Ovary (tissue), 9 donors: ENCODE measurements around the gene KLK4. TPM values are rescaled to one million over a fixed set of nuclear protein-coding genes. Genes with fewer than 3 reads are reported as not detected.

Experiments used
- DNase-seq, 5 donors: peaks; one replicate each; pipeline ENCODE4 v3.0.0-alpha.2; 2019 to 2020
- H3K27ac ChIP-seq, 2 donors: fragments of 200-600 bp; one replicate each; pipeline versions ENCODE4 v1.5.1 to v1.8.0; 2019 to 2022
- H3K27me3 ChIP-seq: fragments of 200-600 bp; one replicate; pipeline ENCODE4 v1.8.0; 2022
- H3K36me3 ChIP-seq: fragments of 200-600 bp; sonication (generic); one replicate; pipeline ENCODE4 v1.5.1; 2019
- H3K4me1 ChIP-seq: one replicate; pipeline ENCODE4 v1.8.1; 2013; ENCODE audit warnings: mild to moderate bottlenecking, moderate library complexity; ENCODE audit not compliant: insufficient read depth
- H3K4me3 ChIP-seq: fragments of 200-600 bp; sonication (generic); one replicate; pipeline ENCODE4 v1.5.1; 2017
- H3K9me3 ChIP-seq, 2 donors: fragments of 200-600 bp in 1 of 2; sonication (generic) in 1 of 2; one replicate each; pipeline versions ENCODE4 v1.5.1 to v1.8.1; 2013 to 2019; ENCODE audit warnings: mild to moderate bottlenecking in 1 of 2, moderate library complexity in 1 of 2
- EP300 ChIP-seq: sonication (generic); formaldehyde crosslinking; IDR thresholded peaks from one replicate; pipeline ENCODE4 v1.6.1; 2017; ENCODE audit warnings: antibody characterized with exemption
- POLR2A ChIP-seq: fragments of 450-650 bp; IDR thresholded peaks from one replicate; pipeline ENCODE4 v1.6.1; 2017; ENCODE audit warnings: antibody characterized with exemption, mild to moderate bottlenecking, moderate library complexity
- WGBS, 3 donors: extraction: QIAGEN DNeasy Blood & Tissue Kit in 1 of 3; methylation state at CpG; one replicate each; pipeline versions ENCODE4 v1.1.5 to v1.1.7; 2013 to 2017; 5-methylcytosine and 5-hydroxymethylcytosine counted together
- intact Hi-C, 4 donors: fragments of 100-400 bp; cut with DNase I; formaldehyde crosslinking; loops; one replicate each; pipeline versions ENCODE4 v1.11.0 to v1.15.1; 2022 to 2023
- polyA plus RNA-seq, 2 donors: library from polyadenylated mRNA; stranded (reverse); fragments of 200-250 nt in 1 of 2; fragments of 350-450 nt in 1 of 2; fragmentation: Illumina TruSeq in 1 of 2; extraction: RNeasy Lipid Tissue Mini Kit (QIAGEN cat#74804) in 1 of 2; gene quantifications; one replicate each; pipeline ENCODE4 v1.2.3, GENCODE V29; 2013 to 2014
- total RNA-seq, 7 donors: library from RNA; depleted of rRNA in 2 of 7; stranded (reverse); fragments of >200 nt in 2 of 7; fragmentation: NEBNext Ultra II Directional in 3 of 7; extraction: Animal tissue kit (Norgen Biotek cat#: 25700) in 3 of 7; gene quantifications; one replicate each; pipeline versions ENCODE4 v1.1.0 to v1.2.4, GENCODE V29; 2016 to 2023
- TF ChIP-seq, protein P1 (sequence below), 3 donors: fragments of 450-650 bp in 2 of 3; fragments of 200-600 bp in 1 of 3; IDR thresholded peaks; one replicate each; pipeline versions ENCODE4 v1.5.1 to v1.8.0; 2016 to 2022; ENCODE audit warnings: antibody characterized with exemption in 3 of 3, mild to moderate bottlenecking in 1 of 3
- donor health status: DM: no; HTN: no; CAD: no; lungs with moderate emphysema.
- donor health status: DM: no; HTN: no; CAD: no.
- donor health status: Bipolar disorder and iron deficiency.
- donor health status: DM: yes; HTN: yes; CAD: no.
- donor health status: DM: no; HTN: no; CAD: no.
- donor health status: DM: yes; HTN: yes; CAD: no.

KLK4 gene
- total and polyA plus RNA-seq, 9 donors = 0.58 TPM; not detected in 8

GRCh38 chr19:50876456-50876855 is 34.7 kb downstream of the KLK4 start:
- no peaks in the 10 kb centered on the region for H3K27me3 ChIP-seq
- TF ChIP-seq EP300 (no peak), POLR2A (no peak)
- TF ChIP-seq, protein P1, sequence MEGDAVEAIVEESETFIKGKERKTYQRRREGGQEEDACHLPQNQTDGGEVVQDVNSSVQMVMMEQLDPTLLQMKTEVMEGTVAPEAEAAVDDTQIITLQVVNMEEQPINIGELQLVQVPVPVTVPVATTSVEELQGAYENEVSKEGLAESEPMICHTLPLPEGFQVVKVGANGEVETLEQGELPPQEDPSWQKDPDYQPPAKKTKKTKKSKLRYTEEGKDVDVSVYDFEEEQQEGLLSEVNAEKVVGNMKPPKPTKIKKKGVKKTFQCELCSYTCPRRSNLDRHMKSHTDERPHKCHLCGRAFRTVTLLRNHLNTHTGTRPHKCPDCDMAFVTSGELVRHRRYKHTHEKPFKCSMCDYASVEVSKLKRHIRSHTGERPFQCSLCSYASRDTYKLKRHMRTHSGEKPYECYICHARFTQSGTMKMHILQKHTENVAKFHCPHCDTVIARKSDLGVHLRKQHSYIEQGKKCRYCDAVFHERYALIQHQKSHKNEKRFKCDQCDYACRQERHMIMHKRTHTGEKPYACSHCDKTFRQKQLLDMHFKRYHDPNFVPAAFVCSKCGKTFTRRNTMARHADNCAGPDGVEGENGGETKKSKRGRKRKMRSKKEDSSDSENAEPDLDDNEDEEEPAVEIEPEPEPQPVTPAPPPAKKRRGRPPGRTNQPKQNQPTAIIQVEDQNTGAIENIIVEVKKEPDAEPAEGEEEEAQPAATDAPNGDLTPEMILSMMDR (IDR thresholded peaks at IDR 0.05) = no peak
- no peak overlapping the region for H3K27ac ChIP-seq
- intact Hi-C loops = no loop called here
- WGBS, 3 donors = 19 to 33% (median 20%) methylated on average over 7 of the region's 7 CpGs
- no peaks in the 10 kb centered on the region for H3K4me1 ChIP-seq
- H3K36me3 ChIP-seq = no peaks in the 10 kb centered on the region
- H3K9me3 ChIP-seq = no peaks in the 10 kb centered on the region
- H3K4me3 ChIP-seq = no peak overlapping the region
- DNase-seq = no peak

DNA sequence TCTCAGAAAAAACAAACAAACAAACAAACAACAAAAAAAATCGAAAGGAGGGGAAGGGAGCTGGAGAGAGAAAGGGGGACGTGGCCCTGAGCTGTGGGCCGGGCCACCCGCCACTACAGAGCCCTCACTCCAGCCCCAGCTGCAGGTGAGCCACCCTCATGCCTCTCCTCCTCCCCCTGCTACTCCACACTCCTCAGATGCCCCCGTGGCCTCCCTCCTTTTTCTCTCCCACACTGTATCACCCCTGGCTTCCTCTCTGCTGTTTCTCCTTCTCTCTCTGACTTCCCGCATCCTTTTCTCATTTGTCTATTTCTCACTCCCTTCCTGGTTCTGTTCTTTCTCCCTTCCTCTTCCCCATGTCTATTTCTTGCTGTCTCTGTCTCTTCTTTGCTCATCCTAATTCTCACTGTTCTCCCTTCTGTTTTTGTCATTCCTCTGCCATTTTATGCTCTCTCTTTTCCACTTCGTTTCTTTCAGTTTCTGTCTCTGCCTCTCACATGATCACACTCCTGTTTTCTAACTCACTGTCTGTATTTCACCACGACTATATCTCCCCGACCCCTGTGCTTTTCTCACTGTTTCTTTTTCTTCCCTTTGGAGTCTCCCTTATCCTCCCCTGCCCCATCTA is 35.3 kb downstream of the KLK4 start:
- intact Hi-C loops = no loop called here
- H3K27ac ChIP-seq = no peak overlapping the region
- no peak for DNase-seq
- no peaks in the 10 kb centered on the region for H3K27me3 ChIP-seq
- no peak overlapping the region for H3K4me3 ChIP-seq
- no peaks in the 10 kb centered on the region for H3K9me3 ChIP-seq
- TF ChIP-seq EP300 = no peak
- TF ChIP-seq, protein P1 (IDR thresholded peaks at IDR 0.05) = no peak
- no peak for TF ChIP-seq POLR2A
- WGBS, 3 donors = 22 to 33% (median 26%) methylated on average over 9 of the region's 9 CpGs
- no peaks in the 10 kb centered on the region for H3K36me3 ChIP-seq
- no peaks in the 10 kb centered on the region for H3K4me1 ChIP-seq

GRCh38 chr19:50874211-50874610 is 37.0 kb downstream of the KLK4 start:
- no peak overlapping the region for H3K27ac ChIP-seq
- no peaks in the 10 kb centered on the region for H3K4me1 ChIP-seq
- no peaks in the 10 kb centered on the region for H3K36me3 ChIP-seq
- H3K4me3 ChIP-seq = no peak overlapping the region
- intact Hi-C loops = no loop called here
- no peaks in the 10 kb centered on the region for H3K27me3 ChIP-seq
- 57 to 63% (median 62%) methylated on average over 5 of the region's 5 CpGs for WGBS, 3 donors
- no peaks in the 10 kb centered on the region for H3K9me3 ChIP-seq
- DNase-seq = no peak
- no peak for TF ChIP-seq POLR2A
- no peak for TF ChIP-seq EP300
- TF ChIP-seq, protein P1 (IDR thresholded peaks at IDR 0.05) = no peak

DNA sequence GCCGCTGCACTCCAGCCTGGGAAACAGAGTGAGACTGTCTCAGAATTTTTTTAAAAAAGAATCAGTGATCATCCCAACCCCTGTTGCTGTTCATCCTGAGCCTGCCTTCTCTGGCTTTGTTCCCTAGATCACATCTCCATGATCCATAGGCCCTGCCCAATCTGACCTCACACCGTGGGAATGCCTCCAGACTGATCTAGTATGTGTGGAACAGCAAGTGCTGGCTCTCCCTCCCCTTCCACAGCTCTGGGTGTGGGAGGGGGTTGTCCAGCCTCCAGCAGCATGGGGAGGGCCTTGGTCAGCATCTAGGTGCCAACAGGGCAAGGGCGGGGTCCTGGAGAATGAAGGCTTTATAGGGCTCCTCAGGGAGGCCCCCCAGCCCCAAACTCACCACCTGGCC is 38.1 kb downstream of the KLK4 start, which contains the start of gene KLK2:
Gene KLK2 (plus strand): TSS at position 384 of the 400 bp plus-strand sequence. CDS start 35 bp downstream, outside the sequence.
- 65 to 72% (median 69%) methylated on average over 3 of the region's 3 CpGs for WGBS, 3 donors
- Histone ChIP-seq H3K4me3 (no peak within 1 kb of the TSS), H3K27ac (no peak within 1 kb of the TSS), H3K4me1 (no peaks in the 10 kb centered on the region), H3K36me3 (no peaks in the 10 kb centered on the region), H3K9me3 (no peaks in the 10 kb centered on the region), H3K27me3 (no peaks in the 10 kb centered on the region)
- intact Hi-C loops = no loop called here
- TF ChIP-seq, protein P1 (IDR thresholded peaks at IDR 0.05) = no peak
- TF ChIP-seq POLR2A (no peak), EP300 (no peak)
- no peak for DNase-seq
